WTC11 (cell line): ENCODE results near the gene ADAM12. TPM values are rescaled to one million over a fixed set of nuclear protein-coding genes. Genes with fewer than 3 reads are reported as not detected.

Experiments used
- ATAC-seq: fragments of 200-7000 bp; cut with Tn5 transposase; 2 replicates; pipeline ENCODE4 v1.10.0; 2021; ENCODE audit warnings: mild to moderate bottlenecking, moderate library complexity
- CTCF ChIA-PET: fragments of 300-600 bp; sonication (Branson Sonifier 250); formaldehyde crosslinking; loops from one replicate; lab custom pipeline; 2021; ENCODE audit warnings: antibody characterized with exemption; lab: Charles Lee
- POLR2A ChIA-PET: fragments of 350-600 bp; sonication (Branson Sonifier 250); formaldehyde crosslinking; loops from one replicate; lab custom pipeline; 2021; ENCODE audit warnings: antibody characterized with exemption; lab: Charles Lee
- DNase-seq: peaks from one replicate; pipeline ENCODE4 v3.0.0; 2021; ENCODE audit warnings: low spot score
- H3K27ac Mint-ChIP-seq: 2 replicates; pipeline ENCODE4 v1.8.0; 2021; ENCODE audit warnings: mixed read lengths
- H3K27me3 Mint-ChIP-seq: 2 replicates; pipeline ENCODE4 v1.8.0; 2021; ENCODE audit warnings: low read depth, mild to moderate bottlenecking, moderate library complexity, mixed read lengths
- H3K36me3 Mint-ChIP-seq: 2 replicates; pipeline ENCODE4 v1.8.0; 2021; ENCODE audit warnings: mixed read lengths
- H3K4me1 Mint-ChIP-seq: 2 replicates; pipeline ENCODE4 v1.8.0; 2022; ENCODE audit warnings: mixed read lengths
- H3K4me3 Mint-ChIP-seq: 2 replicates; pipeline ENCODE4 v1.8.0; 2021; ENCODE audit warnings: mild to moderate bottlenecking, moderate library complexity, mixed read lengths
- H3K9me3 Mint-ChIP-seq: 2 replicates; pipeline ENCODE4 v1.8.0; 2021; ENCODE audit warnings: mixed read lengths
- ATF1 ChIP-seq: sonication (generic); formaldehyde crosslinking; IDR thresholded peaks from 2 replicates; pipeline ENCODE4 v1.8.1; 2023; ENCODE audit warnings: mild to moderate bottlenecking, moderate library complexity, missing genetic modification reagents
- E2F4 ChIP-seq: sonication (generic); formaldehyde crosslinking; IDR thresholded peaks from 2 replicates; pipeline ENCODE4 v1.8.1; 2022; ENCODE audit warnings: low read depth, mild to moderate bottlenecking, moderate library complexity, missing genetic modification reagents, borderline replicate concordance
- ELF4 ChIP-seq: sonication (generic); formaldehyde crosslinking; IDR thresholded peaks from 2 replicates; pipeline ENCODE4 v1.8.1; 2022; ENCODE audit warnings: low read depth, mild to moderate bottlenecking, moderate library complexity, missing genetic modification reagents
- GRHL2 ChIP-seq: fragments of 250-450 bp; sonication (Bioruptor Pico); IDR thresholded peaks from 2 replicates; pipeline ENCODE4 v1.8.0; 2022; ENCODE audit warnings: mild to moderate bottlenecking, moderate library complexity; ENCODE audit not compliant: insufficient replicate concordance, severe bottlenecking
- NFATC4 ChIP-seq: fragments of 250-450 bp; sonication (Bioruptor Pico); IDR thresholded peaks from 2 replicates; pipeline ENCODE4 v1.9.0; 2021; ENCODE audit warnings: mild to moderate bottlenecking
- NFYB ChIP-seq: sonication (generic); formaldehyde crosslinking; conservative IDR thresholded peaks from 2 replicates; pipeline ENCODE4 v1.8.0; 2022; ENCODE audit warnings: low read depth, missing genetic modification reagents
- NR3C1 ChIP-seq: sonication (generic); formaldehyde crosslinking; conservative IDR thresholded peaks from 2 replicates; pipeline ENCODE4 v1.8.1; 2023; ENCODE audit warnings: low read depth, mild to moderate bottlenecking, missing genetic modification reagents
- RELA ChIP-seq: sonication (generic); formaldehyde crosslinking; IDR thresholded peaks from 2 replicates; pipeline ENCODE4 v1.8.1; 2022; ENCODE audit warnings: missing genetic modification reagents, mild to moderate bottlenecking, borderline replicate concordance
- SMAD3 ChIP-seq: sonication (generic); formaldehyde crosslinking; IDR thresholded peaks from 2 replicates; pipeline ENCODE4 v1.8.0; 2022; ENCODE audit warnings: missing genetic modification reagents, mild to moderate bottlenecking, borderline replicate concordance
- SOX15 ChIP-seq: fragments of 250-450 bp; sonication (Bioruptor Pico); IDR thresholded peaks from 2 replicates; pipeline ENCODE4 v1.9.0; 2021; ENCODE audit warnings: mild to moderate bottlenecking
- USF1 ChIP-seq: sonication (generic); formaldehyde crosslinking; IDR thresholded peaks from 2 replicates; pipeline ENCODE4 v1.8.0; 2022; ENCODE audit warnings: mild to moderate bottlenecking, missing genetic modification reagents
- USF2 ChIP-seq: sonication (generic); formaldehyde crosslinking; IDR thresholded peaks from 2 replicates; pipeline ENCODE4 v1.8.1; 2023; ENCODE audit warnings: mild to moderate bottlenecking, missing genetic modification reagents, moderate library complexity
- ZNF232 ChIP-seq: sonication (generic); formaldehyde crosslinking; IDR thresholded peaks from 2 replicates; pipeline ENCODE4 v1.8.0; 2022; ENCODE audit warnings: mild to moderate bottlenecking, missing genetic modification reagents
- ZNF671 ChIP-seq: fragments of 250-450 bp; sonication (Bioruptor Pico); IDR thresholded peaks from 2 replicates; pipeline ENCODE4 v1.8.0; 2021; ENCODE audit warnings: mild to moderate bottlenecking
- total RNA-seq: library from RNA; stranded (reverse); gene quantifications from 3 replicates; pipeline ENCODE4 v1.2.3, GENCODE V29; 2021
- TF ChIP-seq, protein P1 (sequence below): fragments of 250-450 bp; sonication (Bioruptor Pico); IDR thresholded peaks from 2 replicates; pipeline ENCODE4 v1.8.0; 2021; ENCODE audit warnings: mild to moderate bottlenecking
- TF ChIP-seq, protein P2 (sequence below): sonication (generic); formaldehyde crosslinking; IDR thresholded peaks from 2 replicates; pipeline ENCODE4 v1.8.1; 2023; ENCODE audit warnings: mild to moderate bottlenecking, missing genetic modification reagents, borderline replicate concordance
- TF ChIP-seq, protein P3 (sequence below): fragments of 250-450 bp; sonication (Bioruptor Pico); IDR thresholded peaks from 2 replicates; pipeline ENCODE4 v1.9.0; 2021; ENCODE audit warnings: mild to moderate bottlenecking, borderline replicate concordance
- TF ChIP-seq, protein P4 (sequence below): sonication (generic); formaldehyde crosslinking; IDR thresholded peaks from 2 replicates; pipeline ENCODE4 v1.8.0; 2022; ENCODE audit warnings: mild to moderate bottlenecking, missing genetic modification reagents

Gene ADAM12
- total RNA-seq, 1 experiment from 2014 or later, result 0.22 TPM

GRCh38 chr10:126126866-126127265 is 261.4 kb downstream of the ADAM12 start:
- POLR2A ChIA-PET, result no interaction called here
- DNase-seq (no peak), ATAC-seq (no peak)
- Mint-ChIP-seq H3K4me1 (peaks cover 23% of the 10 kb centered on the region), H3K36me3 (peaks cover 4% of the 10 kb centered on the region; the same call in 1 of the 2 replicates), H3K4me3 (no peak overlapping the region), H3K27ac (no peak overlapping the region), H3K9me3 (peaks cover 14% of the 10 kb centered on the region), H3K27me3 (peaks cover 44% of the 10 kb centered on the region)
- TF ChIP-seq, protein P1, sequence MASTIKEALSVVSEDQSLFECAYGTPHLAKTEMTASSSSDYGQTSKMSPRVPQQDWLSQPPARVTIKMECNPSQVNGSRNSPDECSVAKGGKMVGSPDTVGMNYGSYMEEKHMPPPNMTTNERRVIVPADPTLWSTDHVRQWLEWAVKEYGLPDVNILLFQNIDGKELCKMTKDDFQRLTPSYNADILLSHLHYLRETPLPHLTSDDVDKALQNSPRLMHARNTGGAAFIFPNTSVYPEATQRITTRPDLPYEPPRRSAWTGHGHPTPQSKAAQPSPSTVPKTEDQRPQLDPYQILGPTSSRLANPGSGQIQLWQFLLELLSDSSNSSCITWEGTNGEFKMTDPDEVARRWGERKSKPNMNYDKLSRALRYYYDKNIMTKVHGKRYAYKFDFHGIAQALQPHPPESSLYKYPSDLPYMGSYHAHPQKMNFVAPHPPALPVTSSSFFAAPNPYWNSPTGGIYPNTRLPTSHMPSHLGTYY (CRISPR knock-in tag), result no peak
- TF ChIP-seq ELF4 (CRISPR knock-in tag) (no peak), ATF1 (CRISPR knock-in tag) (no peak), E2F4 (CRISPR knock-in tag) (no peak), NFATC4 (CRISPR knock-in tag) (no peak), GRHL2 (CRISPR knock-in tag) (no peak), RELA (no peak), ZNF671 (CRISPR knock-in tag) (no peak), USF2 (CRISPR knock-in tag) (no peak), SOX15 (CRISPR knock-in tag) (no peak), NFYB (CRISPR knock-in tag) (no peak), ZNF232 (CRISPR knock-in tag) (no peak), NR3C1 (CRISPR knock-in tag) (no peak), USF1 (CRISPR knock-in tag) (no peak), SMAD3 (CRISPR knock-in tag) (no peak)
- TF ChIP-seq, protein P2, sequence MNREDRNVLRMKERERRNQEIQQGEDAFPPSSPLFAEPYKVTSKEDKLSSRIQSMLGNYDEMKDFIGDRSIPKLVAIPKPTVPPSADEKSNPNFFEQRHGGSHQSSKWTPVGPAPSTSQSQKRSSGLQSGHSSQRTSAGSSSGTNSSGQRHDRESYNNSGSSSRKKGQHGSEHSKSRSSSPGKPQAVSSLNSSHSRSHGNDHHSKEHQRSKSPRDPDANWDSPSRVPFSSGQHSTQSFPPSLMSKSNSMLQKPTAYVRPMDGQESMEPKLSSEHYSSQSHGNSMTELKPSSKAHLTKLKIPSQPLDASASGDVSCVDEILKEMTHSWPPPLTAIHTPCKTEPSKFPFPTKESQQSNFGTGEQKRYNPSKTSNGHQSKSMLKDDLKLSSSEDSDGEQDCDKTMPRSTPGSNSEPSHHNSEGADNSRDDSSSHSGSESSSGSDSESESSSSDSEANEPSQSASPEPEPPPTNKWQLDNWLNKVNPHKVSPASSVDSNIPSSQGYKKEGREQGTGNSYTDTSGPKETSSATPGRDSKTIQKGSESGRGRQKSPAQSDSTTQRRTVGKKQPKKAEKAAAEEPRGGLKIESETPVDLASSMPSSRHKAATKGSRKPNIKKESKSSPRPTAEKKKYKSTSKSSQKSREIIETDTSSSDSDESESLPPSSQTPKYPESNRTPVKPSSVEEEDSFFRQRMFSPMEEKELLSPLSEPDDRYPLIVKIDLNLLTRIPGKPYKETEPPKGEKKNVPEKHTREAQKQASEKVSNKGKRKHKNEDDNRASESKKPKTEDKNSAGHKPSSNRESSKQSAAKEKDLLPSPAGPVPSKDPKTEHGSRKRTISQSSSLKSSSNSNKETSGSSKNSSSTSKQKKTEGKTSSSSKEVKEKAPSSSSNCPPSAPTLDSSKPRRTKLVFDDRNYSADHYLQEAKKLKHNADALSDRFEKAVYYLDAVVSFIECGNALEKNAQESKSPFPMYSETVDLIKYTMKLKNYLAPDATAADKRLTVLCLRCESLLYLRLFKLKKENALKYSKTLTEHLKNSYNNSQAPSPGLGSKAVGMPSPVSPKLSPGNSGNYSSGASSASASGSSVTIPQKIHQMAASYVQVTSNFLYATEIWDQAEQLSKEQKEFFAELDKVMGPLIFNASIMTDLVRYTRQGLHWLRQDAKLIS (CRISPR knock-in tag), result no peak
- TF ChIP-seq, protein P3, sequence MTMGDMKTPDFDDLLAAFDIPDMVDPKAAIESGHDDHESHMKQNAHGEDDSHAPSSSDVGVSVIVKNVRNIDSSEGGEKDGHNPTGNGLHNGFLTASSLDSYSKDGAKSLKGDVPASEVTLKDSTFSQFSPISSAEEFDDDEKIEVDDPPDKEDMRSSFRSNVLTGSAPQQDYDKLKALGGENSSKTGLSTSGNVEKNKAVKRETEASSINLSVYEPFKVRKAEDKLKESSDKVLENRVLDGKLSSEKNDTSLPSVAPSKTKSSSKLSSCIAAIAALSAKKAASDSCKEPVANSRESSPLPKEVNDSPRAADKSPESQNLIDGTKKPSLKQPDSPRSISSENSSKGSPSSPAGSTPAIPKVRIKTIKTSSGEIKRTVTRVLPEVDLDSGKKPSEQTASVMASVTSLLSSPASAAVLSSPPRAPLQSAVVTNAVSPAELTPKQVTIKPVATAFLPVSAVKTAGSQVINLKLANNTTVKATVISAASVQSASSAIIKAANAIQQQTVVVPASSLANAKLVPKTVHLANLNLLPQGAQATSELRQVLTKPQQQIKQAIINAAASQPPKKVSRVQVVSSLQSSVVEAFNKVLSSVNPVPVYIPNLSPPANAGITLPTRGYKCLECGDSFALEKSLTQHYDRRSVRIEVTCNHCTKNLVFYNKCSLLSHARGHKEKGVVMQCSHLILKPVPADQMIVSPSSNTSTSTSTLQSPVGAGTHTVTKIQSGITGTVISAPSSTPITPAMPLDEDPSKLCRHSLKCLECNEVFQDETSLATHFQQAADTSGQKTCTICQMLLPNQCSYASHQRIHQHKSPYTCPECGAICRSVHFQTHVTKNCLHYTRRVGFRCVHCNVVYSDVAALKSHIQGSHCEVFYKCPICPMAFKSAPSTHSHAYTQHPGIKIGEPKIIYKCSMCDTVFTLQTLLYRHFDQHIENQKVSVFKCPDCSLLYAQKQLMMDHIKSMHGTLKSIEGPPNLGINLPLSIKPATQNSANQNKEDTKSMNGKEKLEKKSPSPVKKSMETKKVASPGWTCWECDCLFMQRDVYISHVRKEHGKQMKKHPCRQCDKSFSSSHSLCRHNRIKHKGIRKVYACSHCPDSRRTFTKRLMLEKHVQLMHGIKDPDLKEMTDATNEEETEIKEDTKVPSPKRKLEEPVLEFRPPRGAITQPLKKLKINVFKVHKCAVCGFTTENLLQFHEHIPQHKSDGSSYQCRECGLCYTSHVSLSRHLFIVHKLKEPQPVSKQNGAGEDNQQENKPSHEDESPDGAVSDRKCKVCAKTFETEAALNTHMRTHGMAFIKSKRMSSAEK (CRISPR knock-in tag), result no peak
- TF ChIP-seq, protein P4, sequence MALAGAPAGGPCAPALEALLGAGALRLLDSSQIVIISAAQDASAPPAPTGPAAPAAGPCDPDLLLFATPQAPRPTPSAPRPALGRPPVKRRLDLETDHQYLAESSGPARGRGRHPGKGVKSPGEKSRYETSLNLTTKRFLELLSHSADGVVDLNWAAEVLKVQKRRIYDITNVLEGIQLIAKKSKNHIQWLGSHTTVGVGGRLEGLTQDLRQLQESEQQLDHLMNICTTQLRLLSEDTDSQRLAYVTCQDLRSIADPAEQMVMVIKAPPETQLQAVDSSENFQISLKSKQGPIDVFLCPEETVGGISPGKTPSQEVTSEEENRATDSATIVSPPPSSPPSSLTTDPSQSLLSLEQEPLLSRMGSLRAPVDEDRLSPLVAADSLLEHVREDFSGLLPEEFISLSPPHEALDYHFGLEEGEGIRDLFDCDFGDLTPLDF (CRISPR knock-in tag), result no peak
- CTCF ChIA-PET, result no interaction called here
